Renal cortex interstitium (tissue), 15 donors: ENCODE data around the gene GPR160. TPM values are rescaled to one million over a fixed set of nuclear protein-coding genes. Genes with fewer than 3 reads are reported as not detected.

Source experiments
- DNase-seq, 11 donors: peaks; one replicate each; pipeline ENCODE4 v3.0.0-alpha.2; 2013; ENCODE audit warnings: low read depth in 9 of 11, low spot score in 4 of 11; ENCODE audit errors: extremely low read depth in 1 of 11
- long read RNA-seq, 16 experiments: transcript quantifications; one replicate each; lab custom pipeline, GENCODE V29; 2026
- polyA plus RNA-seq, 3 donors: library from polyadenylated mRNA; unstranded; fragments of 120-200 nt; gene quantifications; one replicate each; pipeline ENCODE4 v1.2.1, GENCODE V29; 2013; ENCODE audit not compliant: insufficient read length in 3 of 3

The GPR160 gene, protein sequence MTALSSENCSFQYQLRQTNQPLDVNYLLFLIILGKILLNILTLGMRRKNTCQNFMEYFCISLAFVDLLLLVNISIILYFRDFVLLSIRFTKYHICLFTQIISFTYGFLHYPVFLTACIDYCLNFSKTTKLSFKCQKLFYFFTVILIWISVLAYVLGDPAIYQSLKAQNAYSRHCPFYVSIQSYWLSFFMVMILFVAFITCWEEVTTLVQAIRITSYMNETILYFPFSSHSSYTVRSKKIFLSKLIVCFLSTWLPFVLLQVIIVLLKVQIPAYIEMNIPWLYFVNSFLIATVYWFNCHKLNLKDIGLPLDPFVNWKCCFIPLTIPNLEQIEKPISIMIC
- polyA plus RNA-seq, result 10 to 100 TPM; 25.3 to 43.6 (median 32.5) TPM
- long read RNA-seq, donor 1, partial matches to known transcripts, result 0 of 2 reads
- long read RNA-seq, donor 1, other reads (novel, unspliced or antisense), result 0 of 2 reads
- long read RNA-seq, donor 2, transcript GPR160-201 (4 exons, 2,039 nt), result major isoform, 8 of 8 reads
- long read RNA-seq, donor 2, partial matches to known transcripts, result 0 of 8 reads
- long read RNA-seq, donor 2, other reads (novel, unspliced or antisense), result 0 of 8 reads
- long read RNA-seq, donor 3, transcript GPR160-201 (4 exons, 2,039 nt), result major isoform, 13 of 15 reads
- long read RNA-seq, donor 3, partial matches to known transcripts, result 0 of 15 reads
- long read RNA-seq, donor 3, other reads (novel, unspliced or antisense), result 0 of 15 reads
- long read RNA-seq, donor 4, transcript GPR160-201 (4 exons, 2,039 nt), result major isoform, 10 of 10 reads
- long read RNA-seq, donor 4, partial matches to known transcripts, result 0 of 10 reads
- long read RNA-seq, donor 4, other reads (novel, unspliced or antisense), result 0 of 10 reads
- long read RNA-seq, donor 5, result 0 reads
- long read RNA-seq, donor 6, transcript GPR160-201 (4 exons, 2,039 nt), result major isoform, 10 of 10 reads
- long read RNA-seq, donor 6, partial matches to known transcripts, result 0 of 10 reads
- long read RNA-seq, donor 6, other reads (novel, unspliced or antisense), result 0 of 10 reads
- long read RNA-seq, donor 7, transcript GPR160-201 (4 exons, 2,039 nt), result major isoform, 11 of 11 reads
- long read RNA-seq, donor 7, partial matches to known transcripts, result 0 of 11 reads
- long read RNA-seq, donor 7, other reads (novel, unspliced or antisense), result 0 of 11 reads
- long read RNA-seq, donor 8, transcript GPR160-201 (4 exons, 2,039 nt), result major isoform, 20 of 26 reads
- long read RNA-seq, donor 8, partial matches to known transcripts, result 5 of 26 reads
- long read RNA-seq, donor 8, other reads (novel, unspliced or antisense), result 0 of 26 reads
- long read RNA-seq, donor 9, partial matches to known transcripts, result 0 of 4 reads
- long read RNA-seq, donor 9, other reads (novel, unspliced or antisense), result 0 of 4 reads
- long read RNA-seq, donor 10, transcript GPR160-201 (4 exons, 2,039 nt), result major isoform, 12 of 12 reads
- long read RNA-seq, donor 10, partial matches to known transcripts, result 0 of 12 reads
- long read RNA-seq, donor 10, other reads (novel, unspliced or antisense), result 0 of 12 reads
- long read RNA-seq, donor 11, transcript GPR160-201 (4 exons, 2,039 nt), result major isoform, 12 of 12 reads
- long read RNA-seq, donor 11, partial matches to known transcripts, result 0 of 12 reads
- long read RNA-seq, donor 11, other reads (novel, unspliced or antisense), result 0 of 12 reads
- long read RNA-seq, donor 12, partial matches to known transcripts, result 0 of 3 reads
- long read RNA-seq, donor 12, other reads (novel, unspliced or antisense), result 0 of 3 reads
- long read RNA-seq, donor 13, transcript GPR160-201 (4 exons, 2,039 nt), result major isoform, 9 of 11 reads
- long read RNA-seq, donor 13, partial matches to known transcripts, result 0 of 11 reads
- long read RNA-seq, donor 13, other reads (novel, unspliced or antisense), result 0 of 11 reads
- long read RNA-seq, donor 14, transcript GPR160-201 (4 exons, 2,039 nt), result major isoform, 6 of 6 reads
- long read RNA-seq, donor 14, partial matches to known transcripts, result 0 of 6 reads
- long read RNA-seq, donor 14, other reads (novel, unspliced or antisense), result 0 of 6 reads
- long read RNA-seq, donor 15, transcript GPR160-201 (4 exons, 2,039 nt), result major isoform, 7 of 7 reads
- long read RNA-seq, donor 15, partial matches to known transcripts, result 0 of 7 reads
- long read RNA-seq, donor 15, other reads (novel, unspliced or antisense), result 0 of 7 reads
- long read RNA-seq, donor 16, transcript GPR160-201 (4 exons, 2,039 nt), result major isoform, 23 of 24 reads
- long read RNA-seq, donor 16, partial matches to known transcripts, result 0 of 24 reads
- long read RNA-seq, donor 16, other reads (novel, unspliced or antisense), result 0 of 24 reads

DNA sequence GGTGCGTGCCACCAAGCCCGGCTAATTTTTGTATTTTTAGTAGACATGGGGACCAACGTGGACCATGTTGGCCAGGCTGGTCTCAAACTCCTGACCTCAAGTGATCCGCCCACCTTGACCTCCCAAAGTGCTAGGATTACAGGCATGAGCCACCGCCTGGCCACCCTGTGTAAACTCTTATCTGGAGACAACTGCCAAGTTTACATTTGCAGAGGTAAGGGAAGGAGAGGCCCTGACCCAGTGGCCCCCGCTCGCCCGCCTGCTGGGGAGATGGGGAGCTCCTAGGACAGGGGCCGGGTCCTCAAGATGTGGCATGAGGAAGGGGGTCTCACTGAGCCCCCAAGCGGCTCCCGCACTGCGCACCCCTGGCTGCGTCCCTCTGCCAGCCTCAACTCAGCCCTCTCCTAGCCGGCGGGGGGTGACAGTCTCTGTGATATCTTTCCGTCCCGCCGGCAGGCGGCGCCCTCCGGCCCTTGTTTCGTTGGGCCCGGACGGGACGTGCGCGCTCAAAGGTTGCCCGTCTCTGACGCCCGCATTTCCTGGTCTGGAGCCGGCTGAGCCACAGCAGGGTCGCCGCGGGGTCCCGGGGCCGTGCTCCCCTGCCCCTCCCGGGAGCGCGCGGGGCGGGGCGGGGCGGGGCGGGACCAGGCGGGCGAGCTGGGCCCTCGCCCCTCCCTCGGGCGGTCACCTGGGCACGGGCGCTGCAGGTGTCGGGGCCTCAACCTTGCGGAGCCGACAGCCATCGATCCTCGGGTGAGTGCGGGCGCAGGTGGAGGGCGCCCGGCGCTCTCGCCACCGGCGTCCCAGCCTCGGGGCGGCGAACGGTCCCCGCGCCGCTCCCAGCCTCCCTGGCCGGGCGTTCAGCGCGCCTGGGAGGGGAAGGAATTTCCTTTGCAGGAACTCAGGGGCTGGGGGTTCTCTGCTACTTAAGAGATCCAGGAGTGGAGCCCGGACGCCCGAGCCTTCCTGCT is at the start of gene GPR160:
Gene GPR160, plus strand, starts transcription at position 533 of the 971 bp plus-strand sequence. CDS start 45,978 bp downstream, outside the sequence.
- peak in 5 of 11 donors; percentile 52 to 70 (median 57) for DNase-seq

DNA sequence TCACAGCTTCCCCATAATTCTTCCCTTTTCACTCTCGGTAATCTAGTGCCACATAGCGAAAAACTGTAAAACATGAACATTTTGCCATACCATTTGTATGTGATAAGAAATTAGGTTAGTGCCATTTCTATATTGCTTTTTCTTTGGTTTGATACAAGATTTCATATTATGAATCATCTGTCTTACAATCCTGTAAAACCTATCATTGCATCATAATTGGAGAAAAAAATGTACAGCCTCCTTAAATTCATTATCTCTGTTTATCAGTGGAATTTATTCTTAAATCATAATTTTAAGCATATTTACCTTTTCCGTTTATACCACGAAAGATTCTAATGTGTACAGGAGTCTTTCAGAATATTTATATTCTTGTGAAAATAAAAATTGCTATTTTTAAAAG is 47.4 kb upstream of the GPR160 start:
- no peak for DNase-seq

DNA sequence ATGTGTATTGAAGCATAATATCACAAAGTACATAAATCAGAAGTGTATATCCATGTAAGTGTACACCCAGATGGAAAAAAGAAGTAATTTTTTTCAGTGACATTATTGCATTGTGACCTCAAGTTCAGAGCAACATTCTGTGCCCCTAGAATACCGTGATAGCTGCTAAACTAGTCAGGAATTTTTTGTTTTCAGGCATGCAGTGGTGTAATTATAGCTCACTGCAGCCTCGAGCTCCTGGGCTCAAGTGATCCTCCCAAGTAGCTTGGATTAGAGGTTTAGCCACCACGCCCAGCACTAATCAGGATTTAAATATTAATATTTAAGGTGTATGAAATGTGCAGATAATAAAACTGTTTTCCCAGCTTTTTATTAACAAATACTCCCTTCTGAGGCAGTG is 45.6 kb upstream of the GPR160 start:
- DNase-seq, result no peak

DNA sequence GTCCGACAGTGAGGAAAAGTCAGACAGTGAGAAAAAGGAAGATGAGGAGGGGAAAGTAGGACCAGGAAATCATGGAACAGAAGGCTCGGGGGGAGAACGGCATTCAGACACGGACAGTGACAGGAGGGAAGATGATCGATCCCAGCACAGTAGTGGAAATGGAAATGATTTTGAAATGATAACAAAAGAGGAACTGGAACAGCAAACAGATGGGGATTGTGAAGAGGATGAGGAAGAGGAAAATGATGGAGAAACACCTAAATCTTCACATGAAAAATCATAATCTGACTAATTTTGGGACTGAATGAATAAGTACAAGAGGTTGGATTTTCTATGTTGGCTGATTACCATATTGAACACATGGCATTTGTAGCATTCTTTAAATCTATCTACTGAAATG is 45.0 kb upstream of the GPR160 start:
- no peak for DNase-seq

DNA sequence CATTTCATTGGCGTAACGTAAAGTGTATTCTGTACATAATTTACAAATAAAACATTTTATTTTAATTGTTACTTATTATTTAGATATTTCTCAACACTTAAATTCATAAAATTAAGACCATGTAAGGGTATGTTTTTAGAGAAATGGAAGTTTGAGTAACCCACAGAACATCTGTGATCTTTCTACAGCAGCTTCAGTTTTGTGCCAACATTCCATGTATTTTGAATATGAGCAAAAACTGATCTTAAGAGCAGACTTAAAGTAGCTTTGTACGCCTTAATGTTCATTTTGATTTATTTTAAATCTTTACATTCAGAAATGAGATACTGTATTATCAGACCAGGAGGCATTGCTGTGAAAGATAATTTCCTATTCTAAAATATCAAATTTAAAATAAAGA is 44.0 kb upstream of the GPR160 start:
- no peak for DNase-seq

GRCh38 chr3:169996063-169996462 is 41.7 kb upstream of the GPR160 start:
- no peak for DNase-seq

- no peak for DNase-seq
These were observed 39.1 kb upstream of the GPR160 start for GRCh38 chr3:169998668-169999131.

DNA sequence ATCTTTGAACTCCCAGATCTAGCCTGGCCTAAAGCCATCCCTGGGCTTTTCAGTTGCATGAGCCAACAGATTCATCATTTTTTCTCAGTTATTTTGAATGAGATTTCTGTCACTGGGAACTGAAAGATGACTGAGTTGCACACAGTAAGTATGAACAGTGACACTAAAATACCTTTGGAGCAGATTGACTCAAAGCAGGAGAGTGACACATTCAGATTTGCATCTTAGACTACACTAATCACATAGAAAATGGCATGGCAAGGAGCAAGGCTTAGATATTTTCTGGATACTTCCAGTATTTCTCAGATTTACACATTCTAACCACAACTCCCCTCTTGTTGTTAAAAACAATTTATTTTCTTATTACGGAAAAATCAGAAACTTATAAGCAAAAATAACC is 38.4 kb upstream of the GPR160 start:
- DNase-seq, result no peak

- no peak for DNase-seq
These were observed 37.7 kb upstream of the GPR160 start for GRCh38 chr3:170000051-170000450.

DNA sequence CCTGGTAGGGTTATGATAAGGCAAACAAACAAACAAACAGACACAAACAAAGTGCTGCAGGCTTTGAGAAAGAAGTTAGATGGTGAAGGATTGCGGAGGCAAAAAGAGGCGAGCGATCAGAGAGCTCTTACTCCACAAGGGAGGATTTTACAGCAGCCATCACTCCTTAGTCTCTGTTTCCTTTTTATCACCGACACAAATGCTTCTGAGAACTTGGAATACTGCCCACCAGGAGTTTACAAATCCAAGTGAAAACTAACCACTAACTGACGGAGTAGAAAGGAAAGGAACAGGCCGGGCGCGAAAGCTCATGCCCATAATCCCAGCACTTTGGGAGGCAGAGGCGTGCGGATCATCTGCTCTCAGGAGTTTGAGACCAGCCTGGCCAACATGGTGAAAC is 35.6 kb upstream of the GPR160 start:
- no peak for DNase-seq

DNA sequence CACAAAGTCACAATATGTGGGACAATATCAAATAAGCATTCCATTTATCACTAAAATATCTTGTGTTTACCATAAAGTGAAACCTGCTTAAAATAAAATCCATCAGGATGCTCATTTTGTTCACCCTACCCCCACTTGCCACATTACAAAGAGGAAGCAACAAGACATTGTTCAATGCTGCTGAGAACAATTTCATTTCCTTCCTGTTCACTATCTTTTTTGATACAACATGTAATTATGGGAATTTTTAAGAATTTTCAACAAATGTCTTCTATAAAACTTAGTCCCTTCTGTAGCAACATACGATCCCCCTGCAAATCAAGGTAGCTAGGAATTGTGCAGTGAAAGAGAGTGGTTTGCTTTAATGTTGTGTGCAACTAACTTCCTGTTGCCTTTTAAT is 34.9 kb upstream of the GPR160 start:
- no peak for DNase-seq

GRCh38 chr3:170003881-170004356 is 33.9 kb upstream of the GPR160 start:
- no peak for DNase-seq

GRCh38 chr3:170007031-170007663 is 30.6 kb upstream of the GPR160 start:
- no peak for DNase-seq

DNA sequence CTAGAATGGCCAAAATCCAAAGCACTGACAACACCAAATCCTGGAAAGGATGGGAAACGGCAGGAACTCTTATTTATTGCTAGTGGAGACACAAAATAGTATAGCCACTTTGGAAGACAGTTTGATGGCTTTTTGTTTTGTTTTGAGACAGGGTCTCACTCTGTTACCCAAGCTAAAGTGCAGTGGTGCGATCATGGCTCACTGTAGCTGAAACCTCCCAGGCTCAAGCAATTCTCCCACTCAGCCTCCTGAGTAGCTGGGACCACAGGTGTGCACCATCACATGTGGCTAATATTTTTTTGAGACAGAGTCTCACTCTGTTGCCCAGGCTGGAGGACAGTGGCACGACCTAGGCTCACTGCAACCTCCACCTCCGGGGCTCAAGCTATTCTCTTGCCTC is 27.3 kb upstream of the GPR160 start:
- DNase-seq, result no peak

- no peak for DNase-seq
These were observed 25.0 kb upstream of the GPR160 start for GRCh38 chr3:170012683-170013400.
